Aorta (tissue), 5 donors: Measurements from ENCODE around the gene BANK1. TPM values are rescaled to one million over a fixed set of nuclear protein-coding genes. Genes with fewer than 3 reads are reported as not detected.

ENCODE experiments used
- ATAC-seq: fragments of 200-7000 bp; cut with Tn5 transposase; one replicate; pipeline ENCODE4 v1.9.1; 2022; ENCODE audit warnings: moderate library complexity; ENCODE audit not compliant: low FRiP score
- DNase-seq, 2 donors: peaks; one replicate each; pipeline ENCODE4 v3.0.0-alpha.2; 2020
- H3K27ac ChIP-seq, 2 donors: one replicate each; pipeline ENCODE4 v1.5.1; 2013; ENCODE audit warnings: low read length in 2 of 2, mild to moderate bottlenecking in 2 of 2, moderate library complexity in 2 of 2, control low read depth in 1 of 2, inconsistent platforms in 1 of 2, low read depth in 1 of 2
- H3K27me3 ChIP-seq, 2 donors: one replicate each; pipeline ENCODE4 v1.6.1; 2013; ENCODE audit warnings: control low read depth in 1 of 2, low read length in 1 of 2, mild to moderate bottlenecking in 1 of 2, moderate library complexity in 1 of 2; ENCODE audit not compliant: insufficient read depth in 2 of 2, control insufficient read depth in 1 of 2
- H3K36me3 ChIP-seq, 2 donors: one replicate each; pipeline ENCODE4 v1.6.1; 2013; ENCODE audit warnings: control low read depth in 1 of 2, low read length in 1 of 2, mild to moderate bottlenecking in 1 of 2; ENCODE audit not compliant: insufficient read depth in 2 of 2, control insufficient read depth in 1 of 2
- H3K4me1 ChIP-seq, 2 donors: one replicate each; pipeline ENCODE4 v1.6.1; 2013; ENCODE audit warnings: low read length in 2 of 2, control low read depth in 1 of 2, mild to moderate bottlenecking in 1 of 2, moderate library complexity in 1 of 2; ENCODE audit not compliant: insufficient read depth in 2 of 2, control insufficient read depth in 1 of 2
- H3K4me3 ChIP-seq, 2 donors: one replicate each; pipeline ENCODE4 v1.5.1; 2013; ENCODE audit warnings: low read length in 2 of 2, control low read depth in 1 of 2, mild to moderate bottlenecking in 1 of 2
- H3K9me3 ChIP-seq: one replicate; pipeline ENCODE4 v1.6.1; 2013; ENCODE audit warnings: mild to moderate bottlenecking, low read length; ENCODE audit not compliant: control insufficient read depth
- WGBS, 2 donors: extraction: QIAGEN DNeasy Blood & Tissue Kit; methylation state at CpG; one replicate each; pipeline ENCODE4 v1.1.7; 2013; 5-methylcytosine and 5-hydroxymethylcytosine counted together
- intact Hi-C, 2 donors: fragments of 100-400 bp; cut with DNase I; formaldehyde crosslinking; loops; one replicate each; pipeline versions ENCODE4 v1.14.2 to v1.15.0; 2022
- polyA plus RNA-seq, 2 donors: library from polyadenylated mRNA; stranded (reverse); fragments of 200-250 nt; gene quantifications; one replicate each; pipeline ENCODE4 v1.2.3, GENCODE V29; 2013
- total RNA-seq, 2 donors: library from RNA; stranded (reverse); fragmentation: NEBNext Ultra II Directional; extraction: Animal tissue kit (Norgen Biotek cat#: 25700); gene quantifications; one replicate each; pipeline ENCODE4 v1.2.1, GENCODE V29; 2021
- donor health status: healthy with polysubstance abuse.
- donor health status: Bipolar disorder and iron deficiency.
- donor health status: DM: no; HTN: no; CAD: no.
- donor health status: DM: no; HTN: no; CAD: no.
- donor health status: DM: yes; HTN: yes; CAD: no.

The BANK1 gene
- total and polyA plus RNA-seq, 4 donors = 0.05 to 1.8 (median 1.2) TPM

- no peaks in the 10 kb centered on the region for H3K9me3 ChIP-seq
- intact Hi-C loops = no loop called here
- no peak for DNase-seq
- H3K4me3 ChIP-seq = no peak overlapping the region
- no peak overlapping the region for H3K27ac ChIP-seq
- no peak for ATAC-seq
- 14 to 21% methylated on average over 3 of the region's 3 CpGs for WGBS, 2 donors
- H3K4me1 ChIP-seq = no peaks in the 10 kb centered on the region
- H3K27me3 ChIP-seq = no peaks in the 10 kb centered on the region
- no peaks in the 10 kb centered on the region for H3K36me3 ChIP-seq
Measured at GRCh38 chr4:101921370-101921769, 130.8 kb downstream of the BANK1 start.

GRCh38 chr4:101931619-101932018 lies 141.1 kb downstream of the BANK1 start:
- DNase-seq (no peak), ATAC-seq (no peak)
- H3K27ac ChIP-seq = no peak overlapping the region
- H3K4me1 ChIP-seq = no peaks in the 10 kb centered on the region
- 68 to 70% methylated on average over 1 of the region's 1 CpG for WGBS, 2 donors
- intact Hi-C loops = no loop called here
- H3K9me3 ChIP-seq = no peaks in the 10 kb centered on the region
- no peaks in the 10 kb centered on the region for H3K36me3 ChIP-seq
- no peak overlapping the region for H3K4me3 ChIP-seq
- H3K27me3 ChIP-seq = no peaks in the 10 kb centered on the region

- H3K4me3 ChIP-seq = no peak overlapping the region
- H3K9me3 ChIP-seq = no peaks in the 10 kb centered on the region
- DNase-seq = no peak
- no peaks in the 10 kb centered on the region for H3K36me3 ChIP-seq
- intact Hi-C loops = no loop called here
- 71 to 81% methylated on average over 3 of the region's 3 CpGs for WGBS, 2 donors
- H3K4me1 ChIP-seq = no peaks in the 10 kb centered on the region
- no peaks in the 10 kb centered on the region for H3K27me3 ChIP-seq
- H3K27ac ChIP-seq = no peak overlapping the region
- ATAC-seq = no peak
Measured at GRCh38 chr4:101933855-101934254, 143.3 kb downstream of the BANK1 start.

- 12 to 31% methylated on average over 2 of the region's 2 CpGs for WGBS, 2 donors
- intact Hi-C loops = no loop called here
Measured at GRCh38 chr4:101938836-101939235, 148.3 kb downstream of the BANK1 start.

GRCh38 chr4:101941816-101942358 lies 151.4 kb downstream of the BANK1 start:
- intact Hi-C loops = no loop called here
- Histone ChIP-seq H3K27me3 (no peaks in the 10 kb centered on the region), H3K36me3 (no peaks in the 10 kb centered on the region), H3K27ac (no peak overlapping the region), H3K9me3 (no peaks in the 10 kb centered on the region), H3K4me1 (no peaks in the 10 kb centered on the region), H3K4me3 (no peak overlapping the region)
- ATAC-seq (no peak), DNase-seq (no peak)
- WGBS, 2 donors = 91 to 95% methylated on average over 1 of the region's 1 CpG

More at GRCh38 chr4:101938836-101939235, 148.3 kb downstream of the BANK1 start:
- DNase-seq = no peak
- no peaks in the 10 kb centered on the region for H3K27me3 ChIP-seq
- no peak overlapping the region for H3K4me3 ChIP-seq
- no peak overlapping the region for H3K27ac ChIP-seq
- no peak for ATAC-seq
- no peaks in the 10 kb centered on the region for H3K36me3 ChIP-seq
- no peaks in the 10 kb centered on the region for H3K9me3 ChIP-seq
- H3K4me1 ChIP-seq = no peaks in the 10 kb centered on the region

- Histone ChIP-seq H3K9me3 (no peaks in the 10 kb centered on the region), H3K4me3 (no peak overlapping the region), H3K27ac (no peak overlapping the region), H3K27me3 (no peaks in the 10 kb centered on the region), H3K36me3 (no peaks in the 10 kb centered on the region), H3K4me1 (no peaks in the 10 kb centered on the region)
- intact Hi-C loops = no loop called here
- DNase-seq = no peak
- no peak for ATAC-seq
Measured at GRCh38 chr4:101942891-101943290, 152.4 kb downstream of the BANK1 start.

- DNase-seq (no peak), ATAC-seq (no peak)
- H3K4me3 ChIP-seq = no peak overlapping the region
- no peak overlapping the region for H3K27ac ChIP-seq
- peaks cover 0 to 3% of the 10 kb centered on the region in 2 donors for H3K27me3 ChIP-seq
- H3K36me3 ChIP-seq = no peaks in the 10 kb centered on the region
- 73 to 81% methylated on average over 1 of the region's 1 CpG for WGBS, 2 donors
- H3K9me3 ChIP-seq = no peaks in the 10 kb centered on the region
- intact Hi-C loops = no loop called here
- H3K4me1 ChIP-seq = no peaks in the 10 kb centered on the region
Measured at GRCh38 chr4:101944649-101945048, 154.1 kb downstream of the BANK1 start.

GRCh38 chr4:101948055-101948454 lies 157.5 kb downstream of the BANK1 start:
- no peak for DNase-seq
- intact Hi-C loops = no loop called here
- no peaks in the 10 kb centered on the region for H3K36me3 ChIP-seq
- peaks cover 0 to 3% of the 10 kb centered on the region in 2 donors for H3K27me3 ChIP-seq
- no peak overlapping the region for H3K27ac ChIP-seq
- no peak for ATAC-seq
- H3K4me3 ChIP-seq = no peak overlapping the region
- H3K4me1 ChIP-seq = no peaks in the 10 kb centered on the region
- no peaks in the 10 kb centered on the region for H3K9me3 ChIP-seq

- 79 to 82% methylated on average over 2 of the region's 2 CpGs for WGBS, 2 donors
- no peak for DNase-seq
- no peak overlapping the region for H3K27ac ChIP-seq
- intact Hi-C loops = no loop called here
- H3K27me3 ChIP-seq = peaks cover 0 to 3% of the 10 kb centered on the region in 2 donors
- no peaks in the 10 kb centered on the region for H3K9me3 ChIP-seq
- no peak for ATAC-seq
- H3K36me3 ChIP-seq = no peaks in the 10 kb centered on the region
- no peaks in the 10 kb centered on the region for H3K4me1 ChIP-seq
- H3K4me3 ChIP-seq = no peak overlapping the region
Measured at GRCh38 chr4:101948951-101949350, 158.4 kb downstream of the BANK1 start.
